Measurements from ENCODE around the gene ADRA2A. TPM values are rescaled to one million over a fixed set of nuclear protein-coding genes. Genes with fewer than 3 reads are reported as not detected.

Gene ADRA2A
- total RNA-seq, 1 experiment from 2014 or later = 0.05 TPM

DNA sequence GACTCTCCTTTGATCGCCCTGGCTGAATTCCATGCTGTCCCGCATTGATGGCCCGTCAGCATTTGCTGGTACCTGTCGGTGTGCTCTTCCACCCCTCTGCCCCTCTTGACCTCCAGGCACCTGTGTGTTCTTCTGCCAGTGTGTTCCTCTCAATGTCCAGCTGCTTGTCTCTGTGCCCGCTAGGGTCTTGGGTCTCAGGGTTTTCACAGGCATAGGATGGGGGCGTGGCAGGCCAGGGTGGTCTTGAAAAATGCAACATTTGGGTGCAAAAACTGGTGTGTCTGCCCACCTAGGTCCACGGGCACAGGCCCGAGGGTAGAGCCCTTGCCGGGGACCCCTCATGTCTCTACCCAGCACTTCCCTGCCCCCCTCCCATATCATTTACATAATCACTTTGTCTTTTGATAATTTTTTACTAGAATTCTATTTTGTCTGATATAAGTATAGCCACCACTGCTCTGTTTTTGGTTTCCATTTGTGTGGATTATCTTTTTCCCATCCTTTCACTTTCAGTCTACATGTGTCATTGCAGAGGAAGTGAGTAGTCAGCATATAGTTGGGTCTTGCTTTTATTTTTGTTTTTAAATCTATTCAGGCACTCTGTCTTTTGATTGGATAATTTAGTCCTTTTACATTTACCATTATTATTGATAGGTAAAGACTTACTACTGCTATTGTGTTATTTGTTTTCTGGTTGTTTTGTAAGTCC is 46.6 kb upstream of the ADRA2A start:
- in situ Hi-C loops (cut with HindIII; ENCODE audit: low pct_unique_long_range_greater_than_20kb, low sequenced_read_pairs) = no loop called here
- POLR2A ChIA-PET = no interaction called here

DNA sequence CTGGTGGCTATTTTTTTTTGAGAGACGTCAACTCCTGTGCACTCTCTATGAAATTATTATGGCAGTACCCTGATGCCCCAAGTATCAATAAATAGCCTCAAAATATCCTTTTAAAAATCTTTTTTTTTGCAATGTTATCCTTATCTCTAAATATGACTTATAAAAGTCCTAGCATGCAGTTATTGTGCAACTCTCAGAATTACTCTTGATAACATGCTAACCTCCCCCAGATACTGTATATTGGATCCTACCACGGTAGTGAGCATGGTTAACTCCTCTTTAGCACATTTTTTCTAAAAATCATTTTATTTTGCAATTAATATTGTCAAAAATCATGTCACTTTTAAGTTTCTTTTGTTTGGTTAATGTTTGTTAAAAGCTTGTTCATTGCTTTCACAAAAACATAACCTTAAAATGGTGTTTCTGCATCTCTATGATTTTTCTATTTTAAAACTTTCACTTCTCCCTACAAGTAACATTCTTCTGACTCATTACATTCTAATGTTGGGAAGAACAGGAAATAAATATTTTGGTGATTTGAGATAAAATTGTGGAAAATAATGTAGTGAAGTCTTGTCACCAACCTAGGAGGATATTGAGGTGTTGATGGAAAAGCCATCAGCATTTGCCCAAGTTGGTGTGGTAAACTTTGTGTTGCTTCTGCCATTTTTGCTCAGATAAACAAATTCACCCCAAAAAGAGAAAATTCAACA is 42.1 kb upstream of the ADRA2A start:
- in situ Hi-C loops (cut with HindIII; ENCODE audit: low pct_unique_long_range_greater_than_20kb, low sequenced_read_pairs) (no loop called here), intact Hi-C loops (cut with micrococcal nuclease; ENCODE audit: unreplicated experiment) (no loop called here)
- DNase-seq (ENCODE audit: low read depth, low spot score) (no peak), ATAC-seq (no peak)
- no peaks in the 10 kb centered on the region for H3K36me3 ChIP-seq (ENCODE audit: control insufficient read depth, insufficient read depth, low read length)
- no TSS peak for BruUV-seq (replicated peaks)
- no peaks in the 10 kb centered on the region for H3K27me3 ChIP-seq (ENCODE audit: control insufficient read depth, insufficient read depth, low read length)
- POLR2A ChIA-PET = interaction anchor here (0.6 kb wide), 1 partner anchor 357 kb away, joined by 3 read pairs; no protein-coding TSS in a partner anchor
- no peaks in the 10 kb centered on the region for H3K4me1 ChIP-seq (ENCODE audit: control insufficient read depth, insufficient read depth, low read length)
- CTCF ChIA-PET = no interaction called here
- peaks cover 13% of the 10 kb centered on the region; the same call in 1 of the 2 replicates for H3K9me3 ChIP-seq (ENCODE audit: control insufficient read depth, insufficient read depth, low read depth, low read length)
- H3K4me3 ChIP-seq (ENCODE audit: low read depth in 2 of 2, low read length in 2 of 2) = no peak overlapping the region
- H3K27ac ChIP-seq (ENCODE audit: low read length) = no peak overlapping the region
- TF ChIP-seq POLR2AphosphoS5 (IDR thresholded peaks at IDR 0.05; ENCODE audit: low read depth, low read length) = no peak
- TF ChIP-seq, protein P1, sequence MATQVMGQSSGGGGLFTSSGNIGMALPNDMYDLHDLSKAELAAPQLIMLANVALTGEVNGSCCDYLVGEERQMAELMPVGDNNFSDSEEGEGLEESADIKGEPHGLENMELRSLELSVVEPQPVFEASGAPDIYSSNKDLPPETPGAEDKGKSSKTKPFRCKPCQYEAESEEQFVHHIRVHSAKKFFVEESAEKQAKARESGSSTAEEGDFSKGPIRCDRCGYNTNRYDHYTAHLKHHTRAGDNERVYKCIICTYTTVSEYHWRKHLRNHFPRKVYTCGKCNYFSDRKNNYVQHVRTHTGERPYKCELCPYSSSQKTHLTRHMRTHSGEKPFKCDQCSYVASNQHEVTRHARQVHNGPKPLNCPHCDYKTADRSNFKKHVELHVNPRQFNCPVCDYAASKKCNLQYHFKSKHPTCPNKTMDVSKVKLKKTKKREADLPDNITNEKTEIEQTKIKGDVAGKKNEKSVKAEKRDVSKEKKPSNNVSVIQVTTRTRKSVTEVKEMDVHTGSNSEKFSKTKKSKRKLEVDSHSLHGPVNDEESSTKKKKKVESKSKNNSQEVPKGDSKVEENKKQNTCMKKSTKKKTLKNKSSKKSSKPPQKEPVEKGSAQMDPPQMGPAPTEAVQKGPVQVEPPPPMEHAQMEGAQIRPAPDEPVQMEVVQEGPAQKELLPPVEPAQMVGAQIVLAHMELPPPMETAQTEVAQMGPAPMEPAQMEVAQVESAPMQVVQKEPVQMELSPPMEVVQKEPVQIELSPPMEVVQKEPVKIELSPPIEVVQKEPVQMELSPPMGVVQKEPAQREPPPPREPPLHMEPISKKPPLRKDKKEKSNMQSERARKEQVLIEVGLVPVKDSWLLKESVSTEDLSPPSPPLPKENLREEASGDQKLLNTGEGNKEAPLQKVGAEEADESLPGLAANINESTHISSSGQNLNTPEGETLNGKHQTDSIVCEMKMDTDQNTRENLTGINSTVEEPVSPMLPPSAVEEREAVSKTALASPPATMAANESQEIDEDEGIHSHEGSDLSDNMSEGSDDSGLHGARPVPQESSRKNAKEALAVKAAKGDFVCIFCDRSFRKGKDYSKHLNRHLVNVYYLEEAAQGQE (IDR thresholded peaks at IDR 0.05; ENCODE audit: insufficient read depth in 1 of 2, low read depth in 2 of 2, low read length in 1 of 2) = no peak
- no peak for TF ChIP-seq SIN3A (IDR thresholded peaks at IDR 0.05; ENCODE audit: borderline replicate concordance, insufficient read depth, low read depth, low read length)
- TF ChIP-seq TCF7L2 (IDR thresholded peaks at IDR 0.05; ENCODE audit: low read depth, low read length) = no peak
- TF ChIP-seq, protein P2, sequence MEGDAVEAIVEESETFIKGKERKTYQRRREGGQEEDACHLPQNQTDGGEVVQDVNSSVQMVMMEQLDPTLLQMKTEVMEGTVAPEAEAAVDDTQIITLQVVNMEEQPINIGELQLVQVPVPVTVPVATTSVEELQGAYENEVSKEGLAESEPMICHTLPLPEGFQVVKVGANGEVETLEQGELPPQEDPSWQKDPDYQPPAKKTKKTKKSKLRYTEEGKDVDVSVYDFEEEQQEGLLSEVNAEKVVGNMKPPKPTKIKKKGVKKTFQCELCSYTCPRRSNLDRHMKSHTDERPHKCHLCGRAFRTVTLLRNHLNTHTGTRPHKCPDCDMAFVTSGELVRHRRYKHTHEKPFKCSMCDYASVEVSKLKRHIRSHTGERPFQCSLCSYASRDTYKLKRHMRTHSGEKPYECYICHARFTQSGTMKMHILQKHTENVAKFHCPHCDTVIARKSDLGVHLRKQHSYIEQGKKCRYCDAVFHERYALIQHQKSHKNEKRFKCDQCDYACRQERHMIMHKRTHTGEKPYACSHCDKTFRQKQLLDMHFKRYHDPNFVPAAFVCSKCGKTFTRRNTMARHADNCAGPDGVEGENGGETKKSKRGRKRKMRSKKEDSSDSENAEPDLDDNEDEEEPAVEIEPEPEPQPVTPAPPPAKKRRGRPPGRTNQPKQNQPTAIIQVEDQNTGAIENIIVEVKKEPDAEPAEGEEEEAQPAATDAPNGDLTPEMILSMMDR (IDR thresholded peaks at IDR 0.05) = no peak

More for the DNA sequence above, 46.6 kb upstream of the ADRA2A start:
- no TSS peak for BruUV-seq (replicated peaks)
- Histone ChIP-seq H3K27ac (ENCODE audit: low read length) (no peak overlapping the region), H3K27me3 (ENCODE audit: control insufficient read depth, insufficient read depth, low read length) (no peaks in the 10 kb centered on the region), H3K4me1 (ENCODE audit: control insufficient read depth, insufficient read depth, low read length) (no peaks in the 10 kb centered on the region), H3K9me3 (ENCODE audit: control insufficient read depth, insufficient read depth, low read depth, low read length) (no peaks in the 10 kb centered on the region), H3K4me3 (ENCODE audit: low read depth in 2 of 2, low read length in 2 of 2) (no peak overlapping the region), H3K36me3 (ENCODE audit: control insufficient read depth, insufficient read depth, low read length) (no peaks in the 10 kb centered on the region)
- no peak for ATAC-seq
- no peak for TF ChIP-seq SIN3A (IDR thresholded peaks at IDR 0.05; ENCODE audit: borderline replicate concordance, insufficient read depth, low read depth, low read length)
- TF ChIP-seq POLR2AphosphoS5 (IDR thresholded peaks at IDR 0.05; ENCODE audit: low read depth, low read length) = no peak
- TF ChIP-seq, protein P2 (IDR thresholded peaks at IDR 0.05) = no peak
- no peak for TF ChIP-seq TCF7L2 (IDR thresholded peaks at IDR 0.05; ENCODE audit: low read depth, low read length)
- TF ChIP-seq, protein P1 (IDR thresholded peaks at IDR 0.05; ENCODE audit: insufficient read depth in 1 of 2, low read depth in 2 of 2, low read length in 1 of 2) = no peak
- CTCF ChIA-PET = no interaction called here
- no peak for DNase-seq (ENCODE audit: low read depth, low spot score)
- intact Hi-C loops (cut with micrococcal nuclease; ENCODE audit: unreplicated experiment) = no loop called here

All from Panc1 (cell line).